Hepatocyte (in vitro differentiated cells): ENCODE results near the gene DIAPH3.

ENCODE experiments used
- CTCF ChIP-seq: fragments of 200-600 bp; sonication (generic); IDR thresholded peaks from 2 replicates; pipeline ENCODE4 v1.5.1; 2016; ENCODE audit warnings: antibody characterized with exemption, mild to moderate bottlenecking; ENCODE audit not compliant: poor library complexity
- EZH2 ChIP-seq: fragments of 200-600 bp; sonication (generic); IDR thresholded peaks from 2 replicates; pipeline ENCODE4 v1.6.1; 2016; ENCODE audit warnings: antibody characterized with exemption, mild to moderate bottlenecking, borderline replicate concordance
- EZH2phosphoT487 ChIP-seq: fragments of 200-600 bp; sonication (generic); IDR thresholded peaks from one replicate; pipeline ENCODE4 v1.6.1; 2018; ENCODE audit warnings: antibody characterized with exemption, mild to moderate bottlenecking, low read depth, moderate library complexity; ENCODE audit not compliant: unreplicated experiment, severe bottlenecking

DNA sequence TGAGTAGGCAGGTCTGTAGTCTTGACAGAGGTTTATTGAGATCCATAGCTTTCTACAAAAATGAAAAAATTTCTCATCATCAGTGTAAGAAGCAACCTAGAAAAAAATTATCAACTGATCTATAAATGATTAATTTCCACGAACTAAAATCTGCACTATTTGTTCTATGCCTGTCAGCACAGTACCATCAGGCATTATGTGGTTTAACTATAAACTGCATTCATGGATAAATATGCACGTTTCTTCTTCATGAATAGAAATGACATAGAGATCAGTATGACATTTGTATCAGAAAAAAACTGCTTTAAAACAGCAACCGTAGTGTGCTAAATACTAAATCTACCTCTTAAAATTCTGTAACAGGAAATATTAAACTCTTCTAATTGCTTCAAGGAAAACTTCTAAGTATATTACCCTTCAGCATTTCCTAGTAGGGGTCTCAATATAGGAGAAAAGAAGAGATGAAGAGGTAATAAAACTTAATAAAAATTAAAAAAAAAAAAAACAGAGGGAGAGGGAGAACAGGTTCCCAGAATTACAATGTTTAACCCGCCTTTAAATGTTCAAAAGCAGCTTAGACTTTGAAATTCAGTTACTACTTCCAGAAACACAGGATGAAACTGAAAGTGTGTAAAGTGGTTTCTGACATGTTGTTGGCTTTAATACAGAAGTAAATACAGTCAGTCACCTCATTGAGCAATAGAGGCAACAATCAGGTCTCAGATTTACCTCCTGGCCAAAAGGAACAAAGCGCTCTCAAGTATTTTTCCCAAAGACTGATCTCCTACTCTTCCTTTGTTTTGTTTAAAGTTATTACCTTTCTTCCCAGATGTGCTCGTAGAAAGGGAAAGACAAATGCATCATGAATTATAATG, 144.4 kb downstream of the DIAPH3 start:
- TF ChIP-seq EZH2, result no peak
- no peak for TF ChIP-seq CTCF
- no peak for TF ChIP-seq EZH2phosphoT487
